Measurements from ENCODE around the gene NTRK3. TPM values are rescaled to one million over a fixed set of nuclear protein-coding genes. Genes with fewer than 3 reads are reported as not detected.

NTRK3 gene
- total RNA-seq, 4 donors from 2014 or later = 0.35 to 5.8 (median 3.0) TPM

GRCh38 chr15:87829332-87830050, 427.0 kb downstream of the NTRK3 start:
- no peak for TF ChIP-seq POLR2A (IDR thresholded peaks at IDR 0.05)
- TF ChIP-seq, protein P1, sequence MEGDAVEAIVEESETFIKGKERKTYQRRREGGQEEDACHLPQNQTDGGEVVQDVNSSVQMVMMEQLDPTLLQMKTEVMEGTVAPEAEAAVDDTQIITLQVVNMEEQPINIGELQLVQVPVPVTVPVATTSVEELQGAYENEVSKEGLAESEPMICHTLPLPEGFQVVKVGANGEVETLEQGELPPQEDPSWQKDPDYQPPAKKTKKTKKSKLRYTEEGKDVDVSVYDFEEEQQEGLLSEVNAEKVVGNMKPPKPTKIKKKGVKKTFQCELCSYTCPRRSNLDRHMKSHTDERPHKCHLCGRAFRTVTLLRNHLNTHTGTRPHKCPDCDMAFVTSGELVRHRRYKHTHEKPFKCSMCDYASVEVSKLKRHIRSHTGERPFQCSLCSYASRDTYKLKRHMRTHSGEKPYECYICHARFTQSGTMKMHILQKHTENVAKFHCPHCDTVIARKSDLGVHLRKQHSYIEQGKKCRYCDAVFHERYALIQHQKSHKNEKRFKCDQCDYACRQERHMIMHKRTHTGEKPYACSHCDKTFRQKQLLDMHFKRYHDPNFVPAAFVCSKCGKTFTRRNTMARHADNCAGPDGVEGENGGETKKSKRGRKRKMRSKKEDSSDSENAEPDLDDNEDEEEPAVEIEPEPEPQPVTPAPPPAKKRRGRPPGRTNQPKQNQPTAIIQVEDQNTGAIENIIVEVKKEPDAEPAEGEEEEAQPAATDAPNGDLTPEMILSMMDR (IDR thresholded peaks at IDR 0.05) = no peak
- no peaks in the 10 kb centered on the region for H3K4me1 ChIP-seq
- no peaks in the 10 kb centered on the region for H3K27me3 ChIP-seq
- no peaks in the 10 kb centered on the region for H3K9me3 ChIP-seq
- no peak overlapping the region for H3K27ac ChIP-seq
- H3K36me3 ChIP-seq = no peaks in the 10 kb centered on the region
- no peak overlapping the region for H3K4me3 ChIP-seq
- no peak for DNase-seq

- Histone ChIP-seq H3K4me1 (no peaks in the 10 kb centered on the region), H3K36me3 (no peaks in the 10 kb centered on the region), H3K9me3 (no peaks in the 10 kb centered on the region), H3K27ac (no peak overlapping the region), H3K27me3 (no peaks in the 10 kb centered on the region), H3K4me3 (no peak overlapping the region)
- DNase-seq = no peak
- no peak for TF ChIP-seq POLR2A (IDR thresholded peaks at IDR 0.05)
- TF ChIP-seq, protein P1 (IDR thresholded peaks at IDR 0.05) = no peak
These were observed 427.9 kb downstream of the NTRK3 start for GRCh38 chr15:87828608-87829007.

- Histone ChIP-seq H3K27ac (no peak overlapping the region), H3K36me3 (no peaks in the 10 kb centered on the region), H3K27me3 (no peaks in the 10 kb centered on the region), H3K4me1 (no peaks in the 10 kb centered on the region), H3K9me3 (no peaks in the 10 kb centered on the region), H3K4me3 (no peak overlapping the region)
- TF ChIP-seq, protein P1 (IDR thresholded peaks at IDR 0.05) = no peak
- TF ChIP-seq POLR2A (IDR thresholded peaks at IDR 0.05) = no peak
- no peak for DNase-seq
These were observed 429.4 kb downstream of the NTRK3 start for GRCh38 chr15:87827131-87827530.

DNA sequence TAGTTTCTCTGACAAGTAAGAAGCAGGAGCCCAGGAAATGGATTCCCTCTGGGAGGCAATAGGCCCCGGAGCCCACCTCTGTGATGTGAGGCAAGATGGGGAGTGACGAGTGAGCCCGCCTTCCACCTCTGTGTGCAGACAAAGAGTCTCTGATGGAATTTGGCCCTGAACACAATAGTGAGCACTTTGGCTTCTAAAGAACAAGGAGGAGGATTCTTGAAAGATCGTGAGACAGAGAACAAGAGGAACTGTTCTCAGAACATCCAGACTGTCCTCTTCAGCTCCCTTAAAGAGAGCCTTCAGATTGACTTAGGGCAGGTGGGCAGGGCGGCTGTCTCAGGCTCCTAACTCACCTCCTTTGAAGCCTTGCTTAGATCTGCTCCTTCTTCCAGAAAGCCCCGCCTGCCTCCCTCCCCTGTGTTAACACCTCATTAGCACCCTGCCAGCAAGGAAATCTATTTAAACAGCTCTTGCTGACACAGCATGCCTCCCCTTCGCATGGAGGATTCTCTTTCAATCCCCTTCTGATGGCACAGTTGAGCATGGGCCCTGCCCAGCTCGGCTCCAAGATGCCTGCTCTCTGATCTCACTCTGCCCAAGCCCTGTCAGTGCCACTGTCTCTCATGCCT, 430.3 kb downstream of the NTRK3 start:
- TF ChIP-seq POLR2A (IDR thresholded peaks at IDR 0.05) = no peak
- TF ChIP-seq, protein P1 (IDR thresholded peaks at IDR 0.05) = no peak
- no peaks in the 10 kb centered on the region for H3K36me3 ChIP-seq
- no peaks in the 10 kb centered on the region for H3K9me3 ChIP-seq
- no peaks in the 10 kb centered on the region for H3K4me1 ChIP-seq
- no peak overlapping the region for H3K27ac ChIP-seq
- H3K4me3 ChIP-seq = no peak overlapping the region
- H3K27me3 ChIP-seq = no peaks in the 10 kb centered on the region
- no peak for DNase-seq

GRCh38 chr15:87818756-87819155, 437.8 kb downstream of the NTRK3 start:
- H3K4me3 ChIP-seq = no peak overlapping the region
- H3K36me3 ChIP-seq = no peaks in the 10 kb centered on the region
- no peak overlapping the region for H3K27ac ChIP-seq
- no peaks in the 10 kb centered on the region for H3K9me3 ChIP-seq
- DNase-seq = no peak
- TF ChIP-seq POLR2A (IDR thresholded peaks at IDR 0.05) = no peak
- TF ChIP-seq, protein P1 (IDR thresholded peaks at IDR 0.05) = no peak
- no peaks in the 10 kb centered on the region for H3K27me3 ChIP-seq
- H3K4me1 ChIP-seq = no peaks in the 10 kb centered on the region
